ENCODE data around the gene FIGN.

DNA sequence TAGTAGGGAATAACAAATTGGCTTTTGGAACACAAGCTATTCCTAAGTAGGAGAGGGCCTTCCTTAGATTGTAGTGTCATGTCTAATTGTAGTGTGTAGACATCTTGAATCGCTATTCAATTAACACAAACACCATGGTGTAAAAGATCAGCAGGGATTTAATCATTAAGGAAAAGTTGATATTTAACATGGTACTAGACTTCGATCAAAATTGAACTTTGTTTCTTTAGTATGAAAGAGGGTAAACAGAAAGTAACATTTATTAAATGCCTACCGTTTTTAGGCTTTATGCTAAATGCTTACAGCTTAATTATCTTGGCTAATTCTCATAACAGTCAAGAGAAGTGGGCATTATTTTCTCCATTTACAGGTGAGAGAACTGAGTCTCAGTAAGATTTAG is 37.5 kb upstream of the FIGN start:
- no peak for TF ChIP-seq CHCHD3 (CRISPR knock-in tag; IDR thresholded peaks at IDR 0.05)
- no peak for TF ChIP-seq KLF1 (tag; IDR thresholded peaks at IDR 0.05)

Data from K562 (cell line).